ENCODE measurements around the gene TRIM54. TPM values are rescaled to one million over a fixed set of nuclear protein-coding genes. Genes with fewer than 3 reads are reported as not detected.

The TRIM54 gene
- total RNA-seq, 1 donor from 2014 or later = not detected

GRCh38 chr2:27353762-27354596 lies 71.8 kb downstream of the TRIM54 start:
- peak overlapping the region; percentile 39 for H3K4me3 Mint-ChIP-seq
- Histone ChIP-seq H3K4me1 (peaks cover 5% of the 10 kb centered on the region), H3K36me3 (no peaks in the 10 kb centered on the region), H3K9ac (no peak overlapping the region), H3K4me2 (no peak overlapping the region), H3K27me3 (no peaks in the 10 kb centered on the region), H2AFZ (replicated peaks) (no peak overlapping the region), H3K79me2 (ENCODE audit: low read depth) (peaks cover 91% of the 10 kb centered on the region), H4K20me1 (ENCODE audit: low read depth) (peaks cover 38% of the 10 kb centered on the region), H3K27ac (no peak overlapping the region), H3K4me3 (no peak overlapping the region), H3K9me3 (ENCODE audit: low read depth) (no peaks in the 10 kb centered on the region), H3F3A (ENCODE audit: low read depth) (peaks cover 37% of the 10 kb centered on the region)
- H3K4me1 Mint-ChIP-seq = peaks cover 30% of the 10 kb centered on the region
- peaks cover 2% of the 10 kb centered on the region for H3K27me3 Mint-ChIP-seq (ENCODE audit: insufficient read depth, low read depth)
- H3K27ac Mint-ChIP-seq = no peak overlapping the region
- no peak for TF ChIP-seq EZH2phosphoT487 (IDR thresholded peaks at IDR 0.05)
- TF ChIP-seq EZH2 (IDR thresholded peaks at IDR 0.05) = no peak
- TF ChIP-seq, protein P1, sequence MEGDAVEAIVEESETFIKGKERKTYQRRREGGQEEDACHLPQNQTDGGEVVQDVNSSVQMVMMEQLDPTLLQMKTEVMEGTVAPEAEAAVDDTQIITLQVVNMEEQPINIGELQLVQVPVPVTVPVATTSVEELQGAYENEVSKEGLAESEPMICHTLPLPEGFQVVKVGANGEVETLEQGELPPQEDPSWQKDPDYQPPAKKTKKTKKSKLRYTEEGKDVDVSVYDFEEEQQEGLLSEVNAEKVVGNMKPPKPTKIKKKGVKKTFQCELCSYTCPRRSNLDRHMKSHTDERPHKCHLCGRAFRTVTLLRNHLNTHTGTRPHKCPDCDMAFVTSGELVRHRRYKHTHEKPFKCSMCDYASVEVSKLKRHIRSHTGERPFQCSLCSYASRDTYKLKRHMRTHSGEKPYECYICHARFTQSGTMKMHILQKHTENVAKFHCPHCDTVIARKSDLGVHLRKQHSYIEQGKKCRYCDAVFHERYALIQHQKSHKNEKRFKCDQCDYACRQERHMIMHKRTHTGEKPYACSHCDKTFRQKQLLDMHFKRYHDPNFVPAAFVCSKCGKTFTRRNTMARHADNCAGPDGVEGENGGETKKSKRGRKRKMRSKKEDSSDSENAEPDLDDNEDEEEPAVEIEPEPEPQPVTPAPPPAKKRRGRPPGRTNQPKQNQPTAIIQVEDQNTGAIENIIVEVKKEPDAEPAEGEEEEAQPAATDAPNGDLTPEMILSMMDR (IDR thresholded peaks at IDR 0.05) = no peak
- peaks cover 3% of the 10 kb centered on the region for H3K9me3 Mint-ChIP-seq
- H3K36me3 Mint-ChIP-seq = peaks cover 5% of the 10 kb centered on the region
- no peak for DNase-seq (ENCODE audit: low spot score)

DNA sequence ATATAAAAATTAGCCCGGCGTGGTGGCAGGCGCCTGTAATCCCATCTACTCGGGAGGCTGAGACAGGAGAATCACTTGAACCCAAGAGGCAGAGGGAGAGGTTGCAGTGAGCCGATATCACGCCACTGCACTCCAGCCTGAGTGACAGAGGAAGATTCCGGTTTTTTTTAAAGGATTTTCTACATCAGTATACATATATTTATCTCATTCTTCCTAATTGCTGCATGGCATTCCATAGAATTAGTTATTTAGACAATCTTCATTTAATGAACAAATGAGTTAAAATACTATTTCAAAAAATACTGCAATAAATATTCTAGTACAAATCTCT lies 72.3 kb downstream of the TRIM54 start:
- TF ChIP-seq EZH2phosphoT487 (IDR thresholded peaks at IDR 0.05) = no peak
- TF ChIP-seq EZH2 (IDR thresholded peaks at IDR 0.05) = no peak
- TF ChIP-seq, protein P1 (IDR thresholded peaks at IDR 0.05) = no peak
- no peaks in the 10 kb centered on the region for H3K36me3 ChIP-seq
- H3F3A ChIP-seq (ENCODE audit: low read depth) = peaks cover 37% of the 10 kb centered on the region
- H4K20me1 ChIP-seq (ENCODE audit: low read depth) = peaks cover 38% of the 10 kb centered on the region
- no peaks in the 10 kb centered on the region for H3K9me3 ChIP-seq (ENCODE audit: low read depth)
- peaks cover 2% of the 10 kb centered on the region for H3K27me3 Mint-ChIP-seq (ENCODE audit: insufficient read depth, low read depth)
- no peak overlapping the region for H3K4me3 ChIP-seq
- peaks cover 5% of the 10 kb centered on the region for H3K36me3 Mint-ChIP-seq
- peak overlapping the region; percentile 98 for H3K4me3 Mint-ChIP-seq
- peaks cover 3% of the 10 kb centered on the region for H3K9me3 Mint-ChIP-seq
- H3K9ac ChIP-seq = no peak overlapping the region
- no peak overlapping the region for H3K27ac Mint-ChIP-seq
- H3K27me3 ChIP-seq = no peaks in the 10 kb centered on the region
- peaks cover 5% of the 10 kb centered on the region for H3K4me1 ChIP-seq
- H3K79me2 ChIP-seq (ENCODE audit: low read depth) = peaks cover 85% of the 10 kb centered on the region
- no peak overlapping the region for H3K27ac ChIP-seq
- no peak overlapping the region for H3K4me2 ChIP-seq
- no peak for DNase-seq (ENCODE audit: low spot score)
- no peak overlapping the region for H2AFZ ChIP-seq (replicated peaks)
- peaks cover 30% of the 10 kb centered on the region for H3K4me1 Mint-ChIP-seq

- Histone ChIP-seq H2AFZ (replicated peaks) (peak overlapping the region; percentile 20), H3K79me2 (ENCODE audit: low read depth) (peaks cover 79% of the 10 kb centered on the region), H3K27me3 (no peaks in the 10 kb centered on the region), H3F3A (ENCODE audit: low read depth) (peaks cover 45% of the 10 kb centered on the region), H3K9me3 (ENCODE audit: low read depth) (no peaks in the 10 kb centered on the region), H3K9ac (peak overlapping the region; percentile 79), H3K36me3 (no peaks in the 10 kb centered on the region), H3K4me3 (peak overlapping the region; percentile 68), H3K27ac (peak overlapping the region; percentile 94), H4K20me1 (ENCODE audit: low read depth) (peaks cover 25% of the 10 kb centered on the region), H3K4me2 (peak overlapping the region; percentile 98), H3K4me1 (peaks cover 5% of the 10 kb centered on the region)
- Mint-ChIP-seq H3K27ac (peak overlapping the region; percentile 94), H3K9me3 (peaks cover 3% of the 10 kb centered on the region), H3K4me1 (peaks cover 30% of the 10 kb centered on the region), H3K36me3 (peaks cover 5% of the 10 kb centered on the region), H3K27me3 (ENCODE audit: insufficient read depth, low read depth) (peaks cover 2% of the 10 kb centered on the region), H3K4me3 (peak overlapping the region; percentile 98)
- TF ChIP-seq EZH2 (IDR thresholded peaks at IDR 0.05) (no peak), EZH2phosphoT487 (IDR thresholded peaks at IDR 0.05) (no peak)
- TF ChIP-seq, protein P1 (IDR thresholded peaks at IDR 0.05) = no peak
- peak; percentile 74 for DNase-seq (ENCODE audit: low spot score)
Measured at GRCh38 chr2:27356056-27356381, 73.8 kb downstream of the TRIM54 start.

Measured in neural progenitor cell (in vitro differentiated cells).